Measurements from ENCODE around the gene MAP4K4. TPM values are rescaled to one million over a fixed set of nuclear protein-coding genes. Genes with fewer than 3 reads are reported as not detected.

Gene MAP4K4
- total RNA-seq, 1 experiment from 2014 or later, result 132 TPM

- Histone ChIP-seq H4K5ac (ENCODE audit: insufficient read length, low read depth, low read length) (no peak overlapping the region), H3K4me1 (ENCODE audit: insufficient read depth, low read length) (peaks cover 15% of the 10 kb centered on the region), H3K18ac (ENCODE audit: insufficient read length, low read depth, low read length) (no peak overlapping the region), H2AK5ac (ENCODE audit: insufficient read length, low read length) (no peak overlapping the region), H2BK20ac (ENCODE audit: low read depth, low read length, poor library complexity, severe bottlenecking) (no peak overlapping the region), H3K27me3 (ENCODE audit: insufficient read depth, low read length) (no peaks in the 10 kb centered on the region), H3K27ac (ENCODE audit: insufficient read length, low read depth, low read length) (no peak overlapping the region), H3K23me2 (ENCODE audit: insufficient read length, low read depth, low read length, poor library complexity, severe bottlenecking) (no peaks in the 10 kb centered on the region), H3K4me2 (ENCODE audit: insufficient read depth, insufficient read length, low read length) (no peak overlapping the region), H3K9ac (ENCODE audit: extremely low read depth, insufficient read length, low read length) (no peak overlapping the region), H2BK5ac (ENCODE audit: insufficient read length, low read length) (no peak overlapping the region), H4K91ac (ENCODE audit: insufficient read length, low read depth, low read length) (no peak overlapping the region), H3K79me2 (ENCODE audit: insufficient read depth, low read length) (peaks cover 10% of the 10 kb centered on the region), H3K23ac (ENCODE audit: insufficient read length, low read depth, low read length) (no peak overlapping the region), H3K79me1 (ENCODE audit: insufficient read depth, low read depth, low read length, poor library complexity, severe bottlenecking) (peaks cover 1% of the 10 kb centered on the region), H3K56ac (ENCODE audit: insufficient read length, low read depth, low read length) (no peak overlapping the region), H2AFZ (ENCODE audit: low read length) (no peak overlapping the region), H2BK15ac (ENCODE audit: low read depth, low read length) (no peak overlapping the region), H3T11ph (ENCODE audit: low read length) (no peak overlapping the region), H2BK120ac (ENCODE audit: low read depth, low read length, poor library complexity, severe bottlenecking) (no peak overlapping the region), H3K9me3 (ENCODE audit: control insufficient read depth, low read depth, low read length) (no peaks in the 10 kb centered on the region), H3K4ac (ENCODE audit: low read depth, low read length) (no peak overlapping the region), H2BK12ac (ENCODE audit: insufficient read length, low read depth, low read length) (no peak overlapping the region), H4K20me1 (ENCODE audit: control insufficient read depth, insufficient read depth, insufficient read length) (no peaks in the 10 kb centered on the region), H4K8ac (replicated peaks; ENCODE audit: insufficient read length, low read depth, low read length) (no peak overlapping the region), H3K14ac (ENCODE audit: insufficient read depth, low read length) (no peak overlapping the region)
- WGBS (ENCODE audit: extremely low coverage, insufficient read length, low lambda C conversion rate), result no CpG with 5 or more reads among the region's 2 CpGs
- Mint-ChIP-seq H3K36me3 (ENCODE audit: insufficient read depth in 1 of 3, low read depth in 3 of 3) (peaks cover 0 to 2% (median under 1%) of the 10 kb centered on the region in 3 experiments; a peak in 3 of 7 replicates), H3K4me1 (peaks cover 60 to 69% of the 10 kb centered on the region in 2 experiments), H3K27me3 (ENCODE audit: low read depth) (no peaks in the 10 kb centered on the region; the same call in none of the 2 replicates), H3K9me3 (no peaks in the 10 kb centered on the region; a peak in 1 of 5 replicates), H3K4me3 (no peak overlapping the region), H3K27ac (peak overlapping the region; percentile 36 to 92 (median 81); a peak in 2 of 7 replicates)
- no peak for DNase-seq
- TF ChIP-seq CTCF (conservative IDR thresholded peaks at IDR 0.05), result no peak
Observed at GRCh38 chr2:101807242-101807641, 109.7 kb downstream of the MAP4K4 start.

Measured in H9 (cell line).